Activated T-cell treated with anti-CD3 and anti-CD28 coated beads for 48 hours (primary cell): ENCODE measurements around the gene TMEM184B.

Source experiments
- DNase-seq: peaks from one replicate; pipeline ENCODE4 v3.0.0-alpha.2; 2020; ENCODE audit warnings: low read depth

Gene TMEM184B

DNA sequence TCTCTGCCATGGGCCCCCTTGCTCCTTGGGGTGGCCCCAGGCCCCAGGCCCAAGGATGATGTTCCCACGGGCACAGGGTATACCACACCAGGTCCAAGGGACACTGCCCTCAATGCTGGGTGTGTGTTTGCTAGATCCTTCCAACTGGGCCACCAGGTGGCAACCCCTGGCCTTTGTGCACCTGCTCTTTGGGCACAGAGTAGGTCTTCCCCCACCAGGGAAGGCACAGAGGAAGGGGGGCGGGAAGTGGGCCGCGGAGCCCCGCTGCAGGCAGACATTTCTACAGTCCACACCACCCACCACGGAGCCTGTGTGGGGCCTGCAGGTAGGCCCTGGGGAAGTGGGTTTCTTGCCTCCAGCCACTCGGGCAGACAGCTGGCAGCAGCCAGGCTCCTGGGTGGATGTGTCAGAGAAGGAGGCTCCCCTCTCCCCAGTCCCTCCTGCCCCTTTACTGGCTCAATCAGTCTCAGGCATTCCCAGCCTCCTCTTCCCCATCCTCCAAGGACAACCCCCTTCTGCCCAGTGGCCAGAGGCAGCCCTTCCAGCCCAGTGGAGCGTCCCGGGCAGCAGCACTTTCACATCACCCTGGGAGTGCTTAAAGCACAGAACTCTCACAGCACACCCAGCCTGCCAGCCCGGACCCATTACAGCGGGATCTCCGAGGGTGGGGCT is 49.4 kb downstream of the TMEM184B start:
- no peak for DNase-seq

DNA sequence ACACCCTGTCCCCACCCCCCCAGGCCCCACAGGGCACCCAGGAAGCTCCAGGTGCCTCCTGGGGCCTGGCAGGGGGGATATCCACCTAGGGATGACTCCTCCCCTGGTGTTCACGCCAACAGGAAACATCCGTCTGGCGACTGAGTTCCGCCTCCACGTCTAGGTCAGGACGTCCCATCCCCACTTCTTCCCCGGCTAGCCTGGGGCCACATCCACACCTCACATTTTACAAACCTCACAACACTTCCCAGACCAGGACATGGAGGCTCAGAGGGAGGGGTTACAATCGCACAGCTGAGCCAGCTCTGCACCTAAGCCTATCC is 50.1 kb downstream of the TMEM184B start:
- DNase-seq, result no peak

DNA sequence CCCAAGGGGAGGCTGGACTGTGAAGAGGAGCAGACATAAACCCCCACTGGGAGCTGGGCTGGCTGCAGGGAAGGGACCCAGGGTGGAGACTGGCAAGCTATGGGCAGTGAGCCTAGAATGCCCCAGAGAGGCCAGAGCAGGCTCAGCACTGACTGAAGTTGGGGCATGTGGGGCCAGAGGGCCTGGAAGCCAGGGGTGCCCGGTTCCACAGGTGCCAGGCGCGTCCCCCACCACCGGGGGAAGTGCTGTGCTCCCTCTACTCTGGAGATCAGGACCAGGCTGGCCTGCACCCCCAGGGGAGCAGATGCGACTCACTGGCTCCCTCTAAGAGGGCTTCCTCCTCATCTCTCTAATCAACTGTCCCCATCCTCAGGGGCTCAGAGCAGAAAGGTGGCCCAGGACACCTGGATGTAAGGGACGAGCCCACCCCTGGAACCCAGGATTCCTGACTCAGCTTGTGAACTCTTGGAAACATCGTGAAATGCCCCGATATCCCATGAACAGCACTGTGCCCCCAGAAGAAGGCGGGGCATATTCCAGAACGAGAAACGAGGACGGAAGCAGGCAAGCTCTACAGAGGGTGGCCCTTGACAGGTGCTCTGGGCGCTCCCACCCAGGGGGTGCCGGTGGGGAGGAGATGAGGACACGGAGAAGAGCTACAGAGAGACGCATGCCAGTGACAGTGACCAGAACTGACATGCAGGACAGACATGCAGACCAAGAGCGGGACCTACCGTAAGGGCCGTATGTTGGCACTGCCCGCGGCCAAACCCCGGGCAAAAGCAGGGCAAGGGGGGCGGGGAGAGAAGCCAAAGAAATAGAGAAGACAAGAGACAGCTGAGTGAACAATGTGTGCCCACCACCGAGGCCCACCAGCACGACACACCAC is 50.7 kb downstream of the TMEM184B start:
- DNase-seq, result no peak

DNA sequence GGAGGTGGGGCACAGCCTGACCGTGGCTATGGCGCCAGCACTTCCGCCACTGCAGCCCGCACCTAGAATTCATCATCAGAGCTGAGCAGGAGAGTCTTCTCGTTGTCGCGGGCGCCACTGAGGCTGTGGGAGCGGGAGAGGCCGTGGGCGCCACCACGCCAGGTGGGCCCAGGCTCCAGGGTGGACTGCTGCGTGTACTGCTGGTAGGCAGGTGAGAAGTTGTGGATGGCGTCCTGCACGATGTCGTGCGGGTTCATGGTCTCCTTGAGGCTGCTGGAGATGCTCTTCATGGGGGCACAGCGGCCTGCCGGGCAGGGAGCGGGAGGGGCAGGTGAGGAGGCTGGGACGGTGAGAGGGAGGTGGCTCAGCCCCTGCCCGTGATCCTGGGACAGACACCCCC is 51.4 kb downstream of the TMEM184B start:
- no peak for DNase-seq

DNA sequence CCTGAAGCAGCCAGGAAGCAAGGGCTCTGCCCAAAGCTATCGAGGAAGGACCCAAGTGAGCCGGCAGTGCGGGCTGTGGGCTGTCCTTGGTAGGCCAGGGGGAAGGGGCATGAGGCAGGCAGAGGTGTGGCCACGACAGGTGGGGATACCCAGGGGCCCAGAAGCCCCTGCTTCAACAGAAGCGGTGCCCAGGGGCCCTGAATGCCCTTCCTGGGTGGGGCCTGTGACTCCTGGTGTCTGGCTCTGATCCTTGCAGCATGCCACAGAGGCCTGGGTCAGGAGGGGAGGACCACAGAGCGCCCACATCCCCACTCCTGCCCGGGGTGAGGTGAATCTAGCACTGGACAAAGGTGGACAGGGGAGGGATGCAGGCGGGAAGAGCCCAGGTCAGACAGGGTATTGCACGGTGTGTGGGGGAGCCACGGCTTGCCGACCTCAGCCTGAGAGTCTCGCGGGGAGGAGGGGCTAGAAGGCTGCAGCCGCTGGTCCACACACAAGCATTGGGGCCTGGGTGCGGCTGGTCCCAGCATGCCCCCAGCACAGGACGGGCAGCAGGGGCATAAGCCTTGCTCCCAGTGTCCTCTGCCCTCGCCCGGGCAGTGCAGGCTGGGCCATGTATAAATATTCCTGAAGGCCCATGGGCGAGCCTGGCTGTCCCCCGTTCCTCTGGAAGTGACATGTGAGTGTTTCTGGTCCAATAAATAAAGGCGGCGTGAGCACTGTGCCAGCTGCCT is 52.0 kb downstream of the TMEM184B start:
- DNase-seq, result no peak

DNA sequence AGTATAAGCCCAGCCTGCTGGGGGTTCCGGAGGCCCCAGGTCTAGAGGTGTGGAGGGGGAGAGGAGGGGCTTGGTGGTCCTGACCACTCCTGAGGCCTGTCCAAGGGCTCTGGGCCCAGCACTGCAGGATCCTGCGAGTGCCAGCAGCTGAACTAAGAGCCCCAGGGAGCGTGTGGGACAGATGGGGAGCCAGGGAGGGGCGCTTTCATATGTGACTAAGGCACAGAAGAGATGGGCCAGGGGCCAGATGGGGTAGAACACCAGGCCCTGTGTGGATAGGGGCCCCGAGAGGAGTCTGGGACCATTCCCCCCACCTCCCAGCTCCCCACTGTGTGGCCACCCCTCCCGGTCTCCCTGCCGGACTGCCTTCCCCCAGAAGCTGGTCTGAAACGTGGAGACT is 52.6 kb downstream of the TMEM184B start:
- no peak for DNase-seq

DNA sequence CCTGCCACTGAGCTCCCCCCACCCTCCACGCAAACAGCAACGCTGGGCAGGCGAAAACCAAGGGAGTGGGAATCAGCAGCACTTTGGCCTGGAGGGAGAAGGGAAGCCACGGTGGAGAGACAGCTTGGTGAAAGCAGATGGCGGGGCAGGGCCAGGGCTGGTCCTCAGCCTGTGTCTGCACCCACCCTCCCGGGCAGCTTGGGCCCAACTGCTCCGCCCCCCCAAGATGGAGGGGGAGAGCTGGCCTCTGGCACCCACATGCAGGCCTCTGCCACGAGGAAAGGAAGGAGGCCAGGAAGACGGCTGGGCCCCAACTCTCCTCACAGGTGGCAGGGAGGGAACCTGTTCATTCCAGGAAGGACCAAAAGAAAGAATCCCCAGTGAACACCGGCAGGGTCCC is 53.2 kb downstream of the TMEM184B start:
- no peak for DNase-seq

DNA sequence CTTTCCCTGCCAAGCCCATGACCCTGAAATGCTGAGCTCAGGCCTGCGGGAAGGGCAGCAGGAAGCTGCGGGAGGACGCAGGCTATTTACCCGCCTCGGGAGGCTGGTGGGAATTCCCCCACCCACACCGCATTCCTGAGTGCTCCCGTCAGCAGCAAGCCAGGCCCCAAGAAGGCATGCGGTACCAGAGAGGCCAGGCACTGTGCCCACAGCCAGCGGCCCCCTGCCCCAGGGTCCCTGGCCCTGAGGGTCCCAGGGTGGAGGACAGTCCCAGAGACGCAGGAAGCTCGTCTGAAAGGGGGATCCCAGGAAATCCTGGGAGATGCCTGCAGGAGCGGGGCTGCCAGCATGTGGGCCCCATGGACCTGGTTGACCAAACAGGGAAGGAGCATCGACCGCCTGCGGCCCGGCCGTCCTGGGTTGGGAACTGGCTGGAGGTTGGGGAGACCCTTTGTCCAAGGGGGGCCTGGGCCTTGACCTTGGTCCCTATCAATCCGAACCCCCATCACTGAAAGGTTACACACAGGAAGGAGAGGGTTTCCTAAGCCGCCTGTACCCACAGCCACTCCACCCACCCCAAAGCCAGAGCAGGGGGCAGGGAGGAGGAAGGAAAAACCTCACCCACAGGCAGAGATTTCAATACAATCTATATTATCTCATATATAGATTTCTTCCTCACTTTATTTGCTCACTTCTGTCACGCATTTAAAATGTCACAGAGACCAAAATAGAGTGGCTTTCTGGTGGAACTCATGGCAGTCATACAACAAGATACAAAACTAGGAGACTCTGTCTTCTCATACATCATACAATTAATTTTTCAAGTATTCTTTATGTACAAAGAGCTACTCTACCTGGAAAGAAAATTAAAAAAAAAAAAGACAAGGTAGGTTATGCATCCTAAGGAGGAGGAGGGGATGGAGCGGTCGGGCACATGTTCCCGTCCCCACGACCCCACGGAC is 53.9 kb downstream of the TMEM184B start:
- DNase-seq, result peak; percentile 41

DNA sequence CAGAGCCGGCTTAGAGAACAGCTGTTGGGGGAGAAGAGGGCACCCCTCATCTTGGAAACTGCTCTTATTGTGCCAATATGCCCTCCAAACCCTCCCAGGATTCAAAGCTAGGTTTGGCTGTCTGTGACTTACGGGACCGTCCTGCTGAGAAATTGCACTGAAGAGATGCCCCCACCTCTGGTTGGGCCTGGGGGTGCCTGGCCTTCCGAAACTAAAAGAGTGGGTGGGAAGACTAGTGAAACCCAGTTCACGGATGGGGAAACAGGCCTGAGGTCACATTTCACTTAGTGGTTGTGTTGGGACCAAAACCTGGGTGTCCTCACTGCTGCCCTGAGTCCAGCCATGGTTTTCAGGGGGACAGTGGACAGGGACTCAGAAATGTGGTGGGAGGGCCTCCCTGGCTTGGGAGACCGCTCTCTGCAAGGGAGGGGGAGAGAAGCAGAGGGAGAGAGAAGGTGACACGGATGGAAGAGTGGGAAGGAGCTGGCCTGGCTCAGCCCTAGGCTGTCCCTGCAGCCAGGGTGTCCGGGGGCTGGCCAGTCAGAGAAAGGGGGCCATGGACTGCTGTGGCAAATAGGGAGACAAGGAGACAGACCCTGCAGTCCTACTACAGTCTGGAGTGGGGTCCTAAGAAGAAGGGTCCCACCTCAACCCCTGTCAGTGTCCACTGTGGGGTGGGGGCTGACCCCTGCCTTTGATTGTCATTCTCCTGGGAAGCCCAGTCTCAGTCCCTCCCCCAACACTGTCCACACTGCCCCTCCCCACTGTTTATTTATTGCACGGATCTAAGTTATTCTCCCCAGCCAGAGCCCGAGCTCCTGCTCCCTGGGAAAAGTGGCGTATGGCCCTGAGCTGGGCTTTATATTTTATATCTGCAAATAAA is 57.4 kb downstream of the TMEM184B start:
- no peak for DNase-seq

DNA sequence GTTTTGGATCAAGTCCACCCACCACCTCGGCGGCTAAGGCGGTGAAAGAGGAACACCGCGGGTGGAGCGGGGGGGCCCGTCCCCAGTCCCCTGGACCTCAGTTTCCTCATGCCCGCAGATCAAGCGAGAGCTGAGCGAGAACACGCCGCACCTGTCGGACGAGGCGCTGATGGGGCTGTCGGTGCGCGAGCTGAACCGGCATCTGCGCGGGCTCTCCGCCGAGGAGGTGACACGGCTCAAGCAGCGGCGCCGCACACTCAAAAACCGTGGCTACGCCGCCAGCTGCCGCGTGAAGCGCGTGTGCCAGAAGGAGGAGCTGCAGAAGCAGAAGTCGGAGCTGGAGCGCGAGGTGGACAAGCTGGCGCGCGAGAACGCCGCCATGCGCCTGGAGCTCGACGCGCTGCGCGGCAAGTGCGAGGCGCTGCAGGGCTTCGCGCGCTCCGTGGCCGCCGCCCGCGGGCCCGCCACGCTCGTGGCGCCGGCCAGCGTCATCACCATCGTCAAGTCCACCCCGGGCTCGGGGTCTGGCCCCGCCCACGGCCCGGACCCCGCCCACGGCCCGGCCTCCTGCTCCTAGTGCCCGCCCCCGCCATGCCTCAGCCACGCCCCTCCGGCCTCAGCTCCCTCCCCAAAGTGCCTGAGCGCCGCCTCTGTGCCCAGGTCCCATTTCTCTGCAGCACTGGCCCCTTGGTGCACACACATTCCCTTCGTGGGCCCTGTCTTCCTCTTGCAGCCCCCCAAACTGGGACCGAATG is 58.3 kb downstream of the TMEM184B start:
- peak; percentile 56 for DNase-seq

DNA sequence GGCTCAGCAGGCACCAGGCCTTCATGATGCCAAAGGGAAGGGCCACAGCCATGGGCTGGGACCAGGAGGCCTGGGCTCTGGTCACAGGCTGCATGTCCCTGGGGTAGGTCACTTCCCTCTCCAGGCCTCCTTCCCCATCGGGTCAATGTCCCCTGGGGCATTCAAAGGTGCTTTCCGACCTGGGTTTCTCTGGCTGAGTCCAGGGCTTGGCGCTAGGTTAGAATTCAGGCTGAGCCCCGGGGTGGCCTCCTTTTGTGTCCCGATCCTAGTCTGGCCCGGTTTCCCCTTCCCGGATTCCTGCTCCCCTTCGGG is 58.9 kb downstream of the TMEM184B start:
- no peak for DNase-seq

DNA sequence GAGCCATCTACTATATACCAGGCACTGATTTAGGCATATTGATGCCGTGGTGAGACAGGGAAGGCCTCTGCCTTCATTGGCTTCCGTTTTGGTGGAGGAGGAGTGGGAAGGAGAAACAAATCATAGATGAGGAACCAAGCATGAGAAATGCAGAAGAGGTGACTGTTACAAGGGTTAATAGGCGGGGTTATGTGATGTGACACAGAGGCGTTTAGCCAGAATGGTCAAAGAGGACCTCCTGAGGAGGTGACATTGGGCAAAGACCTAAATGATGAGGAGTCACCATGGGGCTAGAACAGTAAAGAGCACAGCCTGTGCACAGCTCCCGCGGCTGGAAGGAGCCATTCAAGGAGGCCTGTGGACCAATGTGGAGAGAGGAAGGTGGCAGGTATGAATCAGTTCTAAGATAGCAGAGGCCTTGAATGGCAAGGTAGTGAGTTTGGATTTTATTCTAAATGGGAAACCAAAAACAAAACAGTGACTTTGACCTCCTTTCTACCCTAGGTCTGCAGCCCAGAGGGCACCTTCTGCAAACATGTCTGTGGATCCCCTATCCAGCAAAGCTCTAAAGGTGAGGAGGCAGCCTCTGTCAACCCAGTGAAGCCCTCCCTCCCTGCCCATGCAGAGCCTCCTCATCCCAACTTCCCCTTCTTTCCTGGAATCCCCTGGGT is 59.4 kb downstream of the TMEM184B start:
- no peak for DNase-seq

DNA sequence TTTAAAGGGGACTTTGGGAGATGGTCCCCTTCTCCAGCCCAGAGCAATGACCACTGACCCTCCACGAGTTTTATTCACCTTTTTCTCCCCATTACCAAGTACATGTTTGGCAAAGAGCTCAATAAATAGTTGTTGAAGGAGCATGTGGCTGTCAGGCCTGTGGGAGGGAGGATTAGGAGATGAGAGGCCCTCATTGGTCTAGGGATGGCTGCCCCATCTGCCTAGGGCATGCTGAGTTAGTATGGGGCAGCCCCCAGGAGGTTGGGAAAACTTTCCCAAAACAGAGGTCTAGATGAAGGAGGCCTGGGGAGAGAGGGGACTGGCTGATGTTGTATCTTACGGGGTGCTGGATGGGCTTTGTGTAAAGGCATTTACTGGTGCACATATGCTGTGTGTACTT is 60.4 kb downstream of the TMEM184B start:
- no peak for DNase-seq

DNA sequence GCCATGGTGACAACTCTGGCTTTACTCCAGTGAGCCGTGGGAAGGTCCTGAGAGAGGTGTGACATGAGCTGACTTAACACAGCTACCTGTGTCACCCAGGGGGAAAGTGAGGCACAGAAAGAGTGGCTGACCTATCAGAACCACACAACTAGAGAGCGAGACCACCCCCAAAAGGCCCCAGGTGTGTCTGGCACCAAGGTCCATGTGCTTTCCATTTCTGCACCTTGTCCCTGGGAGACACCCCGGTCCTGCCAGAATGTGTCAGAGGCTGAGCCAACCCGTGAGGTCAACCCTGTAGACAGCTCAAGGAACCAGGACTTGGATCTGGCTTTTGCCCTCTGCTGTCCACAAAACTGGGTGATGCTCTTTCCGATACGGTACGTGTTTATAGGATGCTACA is 61.3 kb downstream of the TMEM184B start:
- DNase-seq, result no peak

DNA sequence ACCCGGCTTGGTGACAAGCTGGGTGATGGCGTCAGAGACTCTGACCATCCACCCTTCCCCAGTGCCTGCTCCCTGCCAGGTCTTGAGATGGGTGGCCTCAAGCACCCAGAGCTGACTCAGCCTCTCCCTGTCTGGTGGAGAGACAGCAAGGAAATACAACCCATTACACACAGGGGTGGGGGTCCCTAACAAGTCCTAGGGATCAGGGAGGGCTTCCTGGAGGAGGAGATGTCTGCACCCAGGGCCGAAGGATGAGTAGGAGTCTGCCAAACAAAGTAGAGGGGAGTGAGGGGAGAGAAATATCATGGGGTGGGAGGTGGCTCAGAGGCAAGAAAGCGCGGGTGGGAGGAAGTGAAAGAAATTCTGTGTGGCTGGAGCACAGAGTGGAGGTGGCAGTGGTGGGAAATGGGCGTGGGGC is 64.2 kb downstream of the TMEM184B start:
- no peak for DNase-seq

DNA sequence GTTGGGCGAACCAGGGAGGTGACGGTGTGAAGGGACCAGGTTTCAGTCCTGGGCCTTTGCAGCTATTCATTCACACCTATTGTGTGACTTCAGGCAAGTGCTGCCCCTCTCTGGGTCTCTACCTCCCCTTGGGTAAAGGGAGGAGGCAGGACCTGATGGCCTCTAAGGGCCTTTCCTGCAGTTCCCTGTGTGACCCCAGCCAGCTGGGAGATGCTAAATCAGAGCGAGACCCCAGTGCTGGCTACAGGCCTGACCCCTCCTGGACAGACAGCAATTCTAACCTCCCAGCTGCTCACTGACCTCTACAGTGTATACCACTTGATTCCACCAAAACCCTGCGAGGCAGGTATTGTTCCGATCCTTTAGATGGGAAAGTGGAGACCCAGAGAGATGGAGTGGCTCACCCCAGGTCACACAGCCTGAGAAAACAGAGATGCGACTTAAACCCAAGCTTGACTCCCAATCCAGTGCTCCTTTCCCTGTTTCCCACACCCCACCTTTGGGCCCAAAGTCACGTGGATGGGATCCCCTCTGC is 64.8 kb downstream of the TMEM184B start:
- DNase-seq, result no peak

DNA sequence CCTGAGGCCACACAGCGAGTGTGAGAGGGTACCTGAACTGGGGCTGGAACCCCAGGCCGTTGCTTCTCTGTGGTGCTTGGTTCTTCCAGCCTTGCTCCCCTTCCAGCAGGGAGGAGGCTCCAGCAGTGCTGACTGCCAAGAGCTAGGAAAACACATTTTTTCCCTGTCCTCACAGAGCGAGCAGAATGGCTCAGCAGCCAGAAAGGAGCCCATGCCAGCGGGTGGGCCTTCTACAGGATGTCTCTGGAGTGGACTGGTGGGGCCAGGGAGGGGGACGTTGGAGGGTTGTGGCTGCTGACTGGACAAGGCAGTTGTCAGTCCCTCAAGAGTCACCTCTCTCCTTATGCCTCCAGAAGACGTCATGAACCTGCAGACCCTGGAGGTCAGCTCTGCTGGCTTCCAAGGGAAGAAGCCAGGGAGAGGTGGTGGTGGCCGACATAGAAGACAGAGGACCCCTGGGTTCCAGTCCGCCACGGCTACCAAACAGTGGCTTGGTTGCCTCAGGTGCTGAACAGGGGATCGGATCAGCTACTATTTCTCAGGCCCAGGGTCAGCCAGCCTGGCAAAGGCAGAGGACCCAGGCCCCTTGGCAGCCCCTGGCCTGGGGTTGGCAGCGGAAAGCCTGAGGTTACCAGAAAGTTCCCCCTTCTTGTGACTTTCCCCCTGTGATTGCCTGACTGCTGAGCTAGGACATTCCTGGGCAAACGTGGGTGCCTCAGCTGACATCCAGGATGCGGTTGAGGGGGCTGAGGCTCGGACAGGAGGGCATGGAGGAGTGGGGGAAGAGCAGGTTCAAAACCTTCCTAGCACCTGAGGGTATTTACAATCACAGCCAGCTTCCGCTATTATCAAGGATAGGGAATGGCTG is 67.3 kb downstream of the TMEM184B start:
- no peak for DNase-seq

DNA sequence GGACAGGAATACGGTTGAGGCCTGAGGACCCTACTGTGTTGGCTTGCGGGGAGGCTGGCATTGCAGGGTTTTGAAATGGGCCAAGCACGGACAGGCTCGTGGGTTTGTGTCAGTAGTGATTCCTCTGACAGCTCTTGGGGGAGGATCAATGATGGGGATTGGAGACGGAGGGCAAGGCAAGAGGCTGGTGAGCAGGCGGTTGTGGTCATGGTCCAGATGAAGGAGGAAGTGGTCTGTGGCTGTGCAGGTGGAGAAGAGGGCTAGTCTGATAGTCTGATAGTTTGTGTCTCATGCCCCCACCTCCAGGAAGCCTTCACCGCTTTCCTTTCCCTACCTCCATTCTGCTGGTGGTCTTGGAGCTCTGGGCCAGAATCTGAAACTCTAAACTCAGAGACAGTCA is 68.0 kb downstream of the TMEM184B start:
- no peak for DNase-seq
